ENCODE results near the gene MBOAT2. TPM values are rescaled to one million over a fixed set of nuclear protein-coding genes. Genes with fewer than 3 reads are reported as not detected.
"Not testable (repeated sequence)": the region's sequence is repeated elsewhere in the genome, so short reads cannot be mapped to it uniquely, and the experiment has no call there.

MBOAT2 gene
- polyA plus RNA-seq (2014; cell fraction: cytosol; rRNA removed), result 36.1 and 48.1 TPM in 2 replicates
- polyA plus RNA-seq (2014; cell fraction: nucleus; rRNA removed), result 92.7 and 95.5 TPM in 2 replicates

- DNase-seq (ENCODE audit: low spot score), result peak; percentile 87
These were observed at the start of gene MBOAT2 for GRCh38 chr2:9003616-9004337. MBOAT2 (minus strand) TSS chr2:9003684; CDS start chr2:9003614, 70 bp downstream.

GRCh38 chr2:9052821-9053533, 49.5 kb upstream of the MBOAT2 start:
- DNase-seq (ENCODE audit: low spot score), result no peak

GRCh38 chr2:9051451-9051850, 48.0 kb upstream of the MBOAT2 start:
- not testable (repeated sequence) for DNase-seq (ENCODE audit: low spot score)

- peak; percentile 65 for DNase-seq (ENCODE audit: low spot score)
These were observed 46.8 kb upstream of the MBOAT2 start for GRCh38 chr2:9050122-9050809.

GRCh38 chr2:9045595-9045994, 42.1 kb upstream of the MBOAT2 start:
- DNase-seq (ENCODE audit: low spot score), result no peak

- not testable (repeated sequence) for DNase-seq (ENCODE audit: low spot score)
These were observed 40.0 kb upstream of the MBOAT2 start for GRCh38 chr2:9043491-9043890.

- no peak for DNase-seq (ENCODE audit: low spot score)
These were observed 33.7 kb upstream of the MBOAT2 start for GRCh38 chr2:9037166-9037565.

GRCh38 chr2:9033385-9034168, 30.1 kb upstream of the MBOAT2 start:
- peak; percentile 25 for DNase-seq (ENCODE audit: low spot score)

- DNase-seq (ENCODE audit: low spot score), result no peak
These were observed 29.2 kb upstream of the MBOAT2 start for GRCh38 chr2:9032536-9033255.

GRCh38 chr2:9032121-9032520, 28.6 kb upstream of the MBOAT2 start:
- no peak for DNase-seq (ENCODE audit: low spot score)

- no peak for DNase-seq (ENCODE audit: low spot score)
These were observed 27.8 kb upstream of the MBOAT2 start for GRCh38 chr2:9031246-9031645.

GRCh38 chr2:9030841-9031240, 27.4 kb upstream of the MBOAT2 start:
- no peak for DNase-seq (ENCODE audit: low spot score)

GRCh38 chr2:9030190-9030589, 26.7 kb upstream of the MBOAT2 start:
- no peak for DNase-seq (ENCODE audit: low spot score)

- DNase-seq (ENCODE audit: low spot score), result peak; percentile 22
These were observed 26.2 kb upstream of the MBOAT2 start for GRCh38 chr2:9029721-9030120.

GRCh38 chr2:9027884-9028283, 24.4 kb upstream of the MBOAT2 start:
- no peak for DNase-seq (ENCODE audit: low spot score)

- DNase-seq (ENCODE audit: low spot score), result no peak
These were observed 22.3 kb upstream of the MBOAT2 start for GRCh38 chr2:9025746-9026145.

- no peak for DNase-seq (ENCODE audit: low spot score)
These were observed 21.1 kb upstream of the MBOAT2 start for GRCh38 chr2:9024575-9024974.

- no peak for DNase-seq (ENCODE audit: low spot score)
These were observed 18.2 kb upstream of the MBOAT2 start for GRCh38 chr2:9021563-9022211.

GRCh38 chr2:9020267-9020666, 16.8 kb upstream of the MBOAT2 start:
- no peak for DNase-seq (ENCODE audit: low spot score)

- DNase-seq (ENCODE audit: low spot score), result no peak
These were observed 15.1 kb upstream of the MBOAT2 start for GRCh38 chr2:9018534-9018933.
